GM23338 (cell line): ENCODE results near the gene ADAT1. TPM values are rescaled to one million over a fixed set of nuclear protein-coding genes. Genes with fewer than 3 reads are reported as not detected.

ENCODE experiments used
- ATAC-seq: fragments of 200-7000 bp; cut with Tn5 transposase; 3 replicates; pipeline ENCODE4 v1.9.1; 2020
- DNase-seq: peaks from one replicate; pipeline ENCODE4 v3.0.0-alpha.2; 2015; ENCODE audit warnings: low spot score
- H2AFZ ChIP-seq: fragments of 200-600 bp; sonication (generic); 2 replicates; pipeline ENCODE4 v1.8.0; 2016; ENCODE audit warnings: antibody characterized with exemption, mild to moderate bottlenecking, moderate library complexity
- H3F3A ChIP-seq: fragments of 200-600 bp; sonication (generic); replicated peaks from 2 replicates; pipeline ENCODE4 v1.8.0; 2017; ENCODE audit warnings: antibody characterized with exemption, mixed run types, low read depth
- H3K27ac ChIP-seq: fragments of 200-600 bp; sonication (generic); 2 replicates; pipeline ENCODE4 v1.6.1; 2016; ENCODE audit warnings: low read depth
- H3K27me3 ChIP-seq: fragments of 200-600 bp; sonication (generic); 2 replicates; pipeline ENCODE4 v1.8.0; 2016; ENCODE audit warnings: mild to moderate bottlenecking, mixed run types, moderate library complexity; ENCODE audit not compliant: insufficient read depth
- H3K36me3 ChIP-seq: fragments of 200-600 bp; sonication (generic); 2 replicates; pipeline ENCODE4 v1.8.0; 2016; ENCODE audit warnings: mild to moderate bottlenecking; ENCODE audit not compliant: insufficient read depth
- H3K4me1 ChIP-seq: fragments of 200-600 bp; sonication (generic); 2 replicates; pipeline ENCODE4 v1.8.0; 2016; ENCODE audit warnings: mild to moderate bottlenecking, moderate library complexity; ENCODE audit not compliant: insufficient read depth
- H3K4me2 ChIP-seq: fragments of 200-600 bp; sonication (generic); 2 replicates; pipeline ENCODE4 v1.7.1; 2017; ENCODE audit warnings: mixed run types
- H3K4me3 ChIP-seq: fragments of 200-600 bp; sonication (generic); 2 replicates; pipeline ENCODE4 v1.6.1; 2016; ENCODE audit warnings: mixed run types
- H3K79me2 ChIP-seq: fragments of 200-600 bp; sonication (generic); replicated peaks from 2 replicates; pipeline ENCODE4 v1.8.0; 2017; ENCODE audit warnings: mild to moderate bottlenecking; ENCODE audit not compliant: insufficient read depth
- H3K9me2 ChIP-seq: fragments of 200-600 bp; sonication (generic); 2 replicates; pipeline ENCODE4 v1.8.0; 2017; ENCODE audit not compliant: insufficient read depth
- H4K20me1 ChIP-seq: fragments of 200-600 bp; sonication (generic); replicated peaks from 2 replicates; pipeline ENCODE4 v1.8.0; 2017; ENCODE audit warnings: mild to moderate bottlenecking; ENCODE audit not compliant: insufficient read depth
- H3K27ac Mint-ChIP-seq: 2 replicates; pipeline ENCODE4 v1.8.0; 2020; ENCODE audit warnings: inconsistent platforms, mild to moderate bottlenecking, moderate library complexity, mixed read lengths
- H3K27me3 Mint-ChIP-seq: 3 replicates; pipeline ENCODE4 v1.8.0; 2022; ENCODE audit warnings: low read depth, mild to moderate bottlenecking, moderate library complexity, mixed read lengths, inconsistent platforms; ENCODE audit not compliant: insufficient read depth, poor library complexity
- H3K36me3 Mint-ChIP-seq: 3 replicates; pipeline ENCODE4 v1.8.0; 2021; ENCODE audit warnings: low read depth, mild to moderate bottlenecking, inconsistent platforms, moderate library complexity, mixed read lengths
- H3K4me1 Mint-ChIP-seq: 3 replicates; pipeline ENCODE4 v1.8.0; 2020; ENCODE audit warnings: mild to moderate bottlenecking, inconsistent platforms, mixed read lengths
- H3K4me3 Mint-ChIP-seq: 3 replicates; pipeline ENCODE4 v1.8.0; 2021; ENCODE audit warnings: moderate library complexity, mild to moderate bottlenecking, inconsistent platforms, mixed read lengths
- H3K9me3 Mint-ChIP-seq: 3 replicates; pipeline ENCODE4 v1.8.0; 2020; ENCODE audit warnings: moderate library complexity, mild to moderate bottlenecking, inconsistent platforms, mixed read lengths
- CREB1 ChIP-seq: fragments of 250-450 bp; sonication (Bioruptor Pico); IDR thresholded peaks from 2 replicates; pipeline ENCODE4 v1.5.0; 2020; ENCODE audit warnings: low read depth, mild to moderate bottlenecking, moderate library complexity
- EZH2 ChIP-seq: fragments of 200-600 bp; sonication (generic); IDR thresholded peaks from one replicate; pipeline ENCODE4 v1.8.0; 2017; ENCODE audit warnings: antibody characterized with exemption, mild to moderate bottlenecking, low read depth; ENCODE audit not compliant: unreplicated experiment
- EZH2phosphoT487 ChIP-seq: fragments of 200-600 bp; sonication (generic); IDR thresholded peaks from one replicate; pipeline ENCODE4 v1.8.1; 2018; ENCODE audit warnings: antibody characterized with exemption; ENCODE audit not compliant: unreplicated experiment
- JUNB ChIP-seq: IDR thresholded peaks from one replicate; pipeline ENCODE4 v1.6.1; 2016; ENCODE audit warnings: antibody characterized with exemption; ENCODE audit not compliant: unreplicated experiment
- NANOG ChIP-seq: IDR thresholded peaks from 2 replicates; pipeline ENCODE4 v1.6.1; 2016; ENCODE audit warnings: antibody characterized with exemption, borderline replicate concordance
- POLR2AphosphoS5 ChIP-seq: IDR thresholded peaks from 2 replicates; pipeline ENCODE4 v1.6.1; 2016; ENCODE audit warnings: antibody characterized with exemption, low read depth
- STAT1 ChIP-seq: IDR thresholded peaks from one replicate; pipeline ENCODE4 v1.6.1; 2016; ENCODE audit warnings: antibody characterized with exemption; ENCODE audit not compliant: unreplicated experiment
- ZNF114 ChIP-seq: fragments of 250-450 bp; sonication (Bioruptor Pico); IDR thresholded peaks from 2 replicates; pipeline ENCODE4 v1.5.0; 2020; ENCODE audit warnings: mild to moderate bottlenecking, moderate library complexity
- ZNF331 ChIP-seq: fragments of 250-450 bp; sonication (Bioruptor Pico); IDR thresholded peaks from 2 replicates; pipeline ENCODE4 v1.5.0; 2020; ENCODE audit warnings: low read depth, mild to moderate bottlenecking, moderate library complexity
- polyA plus RNA-seq: library from polyadenylated mRNA; unstranded; fragments of >200 nt; fragmentation: Nextera tagmentation; extraction: Ambion mirVana; gene quantifications from 2 replicates; pipeline ENCODE4 v1.2.1, GENCODE V29; 2016
- total RNA-seq: library from RNA; depleted of rRNA; stranded (reverse); fragments of >200 nt; shearing (Covaris generic); gene quantifications from 2 replicates; pipeline ENCODE4 v1.2.3, GENCODE V29; 2014
- TF ChIP-seq, protein P1 (sequence below): IDR thresholded peaks from one replicate; pipeline ENCODE4 v1.6.1; 2018; ENCODE audit warnings: antibody characterized with exemption; ENCODE audit not compliant: unreplicated experiment
- TF ChIP-seq, protein P2 (sequence below): fragments of 250-450 bp; sonication (Bioruptor Pico); IDR thresholded peaks from 2 replicates; pipeline ENCODE4 v1.5.0; 2020; ENCODE audit warnings: mild to moderate bottlenecking, moderate library complexity
- TF ChIP-seq, protein P3 (sequence below), 2 experiments: fragments of 200-600 bp in 1 of 2; sonication (generic) in 1 of 2; conservative IDR thresholded peaks; 2 replicates each; pipeline versions ENCODE4 v1.5.1 to v1.6.1; 2016 to 2017; ENCODE audit warnings: antibody characterized with exemption in 2 of 2, low read depth in 2 of 2, mild to moderate bottlenecking in 2 of 2, moderate library complexity in 1 of 2
- TF ChIP-seq, protein P4 (sequence below): IDR thresholded peaks from 2 replicates; pipeline ENCODE4 v1.6.1; 2016; ENCODE audit warnings: antibody characterized with exemption

ADAT1 gene
- total and polyA plus RNA-seq, 2 experiments from 2014 or later: 17.4 to 53.6 TPM

DNA sequence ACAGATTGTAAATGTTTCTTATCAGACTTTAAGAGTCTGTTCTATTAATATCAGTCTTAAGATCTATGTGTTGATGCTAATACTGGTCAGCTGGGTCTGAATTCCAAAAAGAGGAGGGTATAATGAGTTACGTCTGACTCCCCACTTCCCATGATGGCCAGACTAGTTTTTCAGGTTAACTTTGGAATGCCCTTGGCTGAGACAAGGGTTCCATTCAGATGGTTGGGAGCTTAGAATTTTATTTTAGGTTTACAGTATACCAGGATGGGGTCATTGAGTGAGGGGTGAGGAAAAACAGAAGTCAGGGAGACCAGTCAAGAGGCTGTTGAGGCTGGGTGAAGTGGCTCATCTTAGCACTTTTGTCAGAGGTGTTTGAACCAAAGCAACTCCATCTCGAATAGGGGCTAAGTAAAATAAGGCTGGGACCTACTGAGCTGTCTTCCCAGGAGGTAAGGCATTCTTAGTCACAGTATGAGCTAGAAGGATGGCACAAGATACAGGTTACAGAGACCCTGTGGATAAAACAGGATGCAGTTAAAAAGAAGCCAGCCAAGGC, 64.2 kb downstream of the ADAT1 start:
- TF ChIP-seq NANOG (no peak), CREB1 (CRISPR knock-in tag) (no peak), JUNB (no peak), ZNF331 (CRISPR knock-in tag) (no peak), EZH2 (no peak), EZH2phosphoT487 (no peak), ZNF114 (CRISPR knock-in tag) (no peak), POLR2AphosphoS5 (no peak), STAT1 (no peak)
- TF ChIP-seq, protein P1, sequence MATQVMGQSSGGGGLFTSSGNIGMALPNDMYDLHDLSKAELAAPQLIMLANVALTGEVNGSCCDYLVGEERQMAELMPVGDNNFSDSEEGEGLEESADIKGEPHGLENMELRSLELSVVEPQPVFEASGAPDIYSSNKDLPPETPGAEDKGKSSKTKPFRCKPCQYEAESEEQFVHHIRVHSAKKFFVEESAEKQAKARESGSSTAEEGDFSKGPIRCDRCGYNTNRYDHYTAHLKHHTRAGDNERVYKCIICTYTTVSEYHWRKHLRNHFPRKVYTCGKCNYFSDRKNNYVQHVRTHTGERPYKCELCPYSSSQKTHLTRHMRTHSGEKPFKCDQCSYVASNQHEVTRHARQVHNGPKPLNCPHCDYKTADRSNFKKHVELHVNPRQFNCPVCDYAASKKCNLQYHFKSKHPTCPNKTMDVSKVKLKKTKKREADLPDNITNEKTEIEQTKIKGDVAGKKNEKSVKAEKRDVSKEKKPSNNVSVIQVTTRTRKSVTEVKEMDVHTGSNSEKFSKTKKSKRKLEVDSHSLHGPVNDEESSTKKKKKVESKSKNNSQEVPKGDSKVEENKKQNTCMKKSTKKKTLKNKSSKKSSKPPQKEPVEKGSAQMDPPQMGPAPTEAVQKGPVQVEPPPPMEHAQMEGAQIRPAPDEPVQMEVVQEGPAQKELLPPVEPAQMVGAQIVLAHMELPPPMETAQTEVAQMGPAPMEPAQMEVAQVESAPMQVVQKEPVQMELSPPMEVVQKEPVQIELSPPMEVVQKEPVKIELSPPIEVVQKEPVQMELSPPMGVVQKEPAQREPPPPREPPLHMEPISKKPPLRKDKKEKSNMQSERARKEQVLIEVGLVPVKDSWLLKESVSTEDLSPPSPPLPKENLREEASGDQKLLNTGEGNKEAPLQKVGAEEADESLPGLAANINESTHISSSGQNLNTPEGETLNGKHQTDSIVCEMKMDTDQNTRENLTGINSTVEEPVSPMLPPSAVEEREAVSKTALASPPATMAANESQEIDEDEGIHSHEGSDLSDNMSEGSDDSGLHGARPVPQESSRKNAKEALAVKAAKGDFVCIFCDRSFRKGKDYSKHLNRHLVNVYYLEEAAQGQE: no peak
- TF ChIP-seq, protein P2, sequence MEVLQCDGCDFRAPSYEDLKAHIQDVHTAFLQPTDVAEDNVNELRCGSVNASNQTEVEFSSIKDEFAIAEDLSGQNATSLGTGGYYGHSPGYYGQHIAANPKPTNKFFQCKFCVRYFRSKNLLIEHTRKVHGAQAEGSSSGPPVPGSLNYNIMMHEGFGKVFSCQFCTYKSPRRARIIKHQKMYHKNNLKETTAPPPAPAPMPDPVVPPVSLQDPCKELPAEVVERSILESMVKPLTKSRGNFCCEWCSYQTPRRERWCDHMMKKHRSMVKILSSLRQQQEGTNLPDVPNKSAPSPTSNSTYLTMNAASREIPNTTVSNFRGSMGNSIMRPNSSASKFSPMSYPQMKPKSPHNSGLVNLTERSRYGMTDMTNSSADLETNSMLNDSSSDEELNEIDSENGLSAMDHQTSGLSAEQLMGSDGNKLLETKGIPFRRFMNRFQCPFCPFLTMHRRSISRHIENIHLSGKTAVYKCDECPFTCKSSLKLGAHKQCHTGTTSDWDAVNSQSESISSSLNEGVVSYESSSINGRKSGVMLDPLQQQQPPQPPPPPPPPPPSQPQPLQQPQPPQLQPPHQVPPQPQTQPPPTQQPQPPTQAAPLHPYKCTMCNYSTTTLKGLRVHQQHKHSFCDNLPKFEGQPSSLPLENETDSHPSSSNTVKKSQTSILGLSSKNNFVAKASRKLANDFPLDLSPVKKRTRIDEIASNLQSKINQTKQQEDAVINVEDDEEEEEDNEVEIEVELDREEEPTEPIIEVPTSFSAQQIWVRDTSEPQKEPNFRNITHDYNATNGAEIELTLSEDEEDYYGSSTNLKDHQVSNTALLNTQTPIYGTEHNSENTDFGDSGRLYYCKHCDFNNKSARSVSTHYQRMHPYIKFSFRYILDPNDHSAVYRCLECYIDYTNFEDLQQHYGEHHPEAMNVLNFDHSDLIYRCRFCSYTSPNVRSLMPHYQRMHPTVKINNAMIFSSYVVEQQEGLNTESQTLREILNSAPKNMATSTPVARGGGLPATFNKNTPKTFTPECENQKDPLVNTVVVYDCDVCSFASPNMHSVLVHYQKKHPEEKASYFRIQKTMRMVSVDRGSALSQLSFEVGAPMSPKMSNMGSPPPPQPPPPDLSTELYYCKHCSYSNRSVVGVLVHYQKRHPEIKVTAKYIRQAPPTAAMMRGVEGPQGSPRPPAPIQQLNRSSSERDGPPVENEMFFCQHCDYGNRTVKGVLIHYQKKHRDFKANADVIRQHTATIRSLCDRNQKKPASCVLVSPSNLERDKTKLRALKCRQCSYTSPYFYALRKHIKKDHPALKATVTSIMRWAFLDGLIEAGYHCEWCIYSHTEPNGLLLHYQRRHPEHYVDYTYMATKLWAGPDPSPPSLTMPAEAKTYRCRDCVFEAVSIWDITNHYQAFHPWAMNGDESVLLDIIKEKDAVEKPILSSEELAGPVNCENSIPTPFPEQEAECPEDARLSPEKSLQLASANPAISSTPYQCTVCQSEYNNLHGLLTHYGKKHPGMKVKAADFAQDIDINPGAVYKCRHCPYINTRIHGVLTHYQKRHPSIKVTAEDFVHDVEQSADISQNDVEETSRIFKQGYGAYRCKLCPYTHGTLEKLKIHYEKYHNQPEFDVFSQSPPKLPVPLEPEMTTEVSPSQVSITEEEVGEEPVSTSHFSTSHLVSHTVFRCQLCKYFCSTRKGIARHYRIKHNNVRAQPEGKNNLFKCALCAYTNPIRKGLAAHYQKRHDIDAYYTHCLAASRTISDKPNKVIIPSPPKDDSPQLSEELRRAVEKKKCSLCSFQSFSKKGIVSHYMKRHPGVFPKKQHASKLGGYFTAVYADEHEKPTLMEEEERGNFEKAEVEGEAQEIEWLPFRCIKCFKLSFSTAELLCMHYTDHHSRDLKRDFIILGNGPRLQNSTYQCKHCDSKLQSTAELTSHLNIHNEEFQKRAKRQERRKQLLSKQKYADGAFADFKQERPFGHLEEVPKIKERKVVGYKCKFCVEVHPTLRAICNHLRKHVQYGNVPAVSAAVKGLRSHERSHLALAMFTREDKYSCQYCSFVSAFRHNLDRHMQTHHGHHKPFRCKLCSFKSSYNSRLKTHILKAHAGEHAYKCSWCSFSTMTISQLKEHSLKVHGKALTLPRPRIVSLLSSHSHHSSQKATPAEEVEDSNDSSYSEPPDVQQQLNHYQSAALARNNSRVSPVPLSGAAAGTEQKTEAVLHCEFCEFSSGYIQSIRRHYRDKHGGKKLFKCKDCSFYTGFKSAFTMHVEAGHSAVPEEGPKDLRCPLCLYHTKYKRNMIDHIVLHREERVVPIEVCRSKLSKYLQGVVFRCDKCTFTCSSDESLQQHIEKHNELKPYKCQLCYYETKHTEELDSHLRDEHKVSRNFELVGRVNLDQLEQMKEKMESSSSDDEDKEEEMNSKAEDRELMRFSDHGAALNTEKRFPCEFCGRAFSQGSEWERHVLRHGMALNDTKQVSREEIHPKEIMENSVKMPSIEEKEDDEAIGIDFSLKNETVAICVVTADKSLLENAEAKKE (CRISPR knock-in tag): no peak
- TF ChIP-seq, protein P3, sequence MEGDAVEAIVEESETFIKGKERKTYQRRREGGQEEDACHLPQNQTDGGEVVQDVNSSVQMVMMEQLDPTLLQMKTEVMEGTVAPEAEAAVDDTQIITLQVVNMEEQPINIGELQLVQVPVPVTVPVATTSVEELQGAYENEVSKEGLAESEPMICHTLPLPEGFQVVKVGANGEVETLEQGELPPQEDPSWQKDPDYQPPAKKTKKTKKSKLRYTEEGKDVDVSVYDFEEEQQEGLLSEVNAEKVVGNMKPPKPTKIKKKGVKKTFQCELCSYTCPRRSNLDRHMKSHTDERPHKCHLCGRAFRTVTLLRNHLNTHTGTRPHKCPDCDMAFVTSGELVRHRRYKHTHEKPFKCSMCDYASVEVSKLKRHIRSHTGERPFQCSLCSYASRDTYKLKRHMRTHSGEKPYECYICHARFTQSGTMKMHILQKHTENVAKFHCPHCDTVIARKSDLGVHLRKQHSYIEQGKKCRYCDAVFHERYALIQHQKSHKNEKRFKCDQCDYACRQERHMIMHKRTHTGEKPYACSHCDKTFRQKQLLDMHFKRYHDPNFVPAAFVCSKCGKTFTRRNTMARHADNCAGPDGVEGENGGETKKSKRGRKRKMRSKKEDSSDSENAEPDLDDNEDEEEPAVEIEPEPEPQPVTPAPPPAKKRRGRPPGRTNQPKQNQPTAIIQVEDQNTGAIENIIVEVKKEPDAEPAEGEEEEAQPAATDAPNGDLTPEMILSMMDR (conservative IDR thresholded peaks at IDR 0.05; ENCODE audit: low read depth in 2 of 2): no peak
- TF ChIP-seq, protein P4, sequence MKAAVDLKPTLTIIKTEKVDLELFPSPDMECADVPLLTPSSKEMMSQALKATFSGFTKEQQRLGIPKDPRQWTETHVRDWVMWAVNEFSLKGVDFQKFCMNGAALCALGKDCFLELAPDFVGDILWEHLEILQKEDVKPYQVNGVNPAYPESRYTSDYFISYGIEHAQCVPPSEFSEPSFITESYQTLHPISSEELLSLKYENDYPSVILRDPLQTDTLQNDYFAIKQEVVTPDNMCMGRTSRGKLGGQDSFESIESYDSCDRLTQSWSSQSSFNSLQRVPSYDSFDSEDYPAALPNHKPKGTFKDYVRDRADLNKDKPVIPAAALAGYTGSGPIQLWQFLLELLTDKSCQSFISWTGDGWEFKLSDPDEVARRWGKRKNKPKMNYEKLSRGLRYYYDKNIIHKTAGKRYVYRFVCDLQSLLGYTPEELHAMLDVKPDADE: no peak
- Mint-ChIP-seq H3K4me3 (no peak overlapping the region; the same call in 2 of the 3 replicates), H3K36me3 (no peaks in the 10 kb centered on the region), H3K9me3 (no peaks in the 10 kb centered on the region), H3K27ac (peak overlapping the region; percentile 77), H3K27me3 (peaks cover 11% of the 10 kb centered on the region), H3K4me1 (peaks cover 27% of the 10 kb centered on the region)
- DNase-seq (no peak), ATAC-seq (no peak)
- Histone ChIP-seq H3K4me2 (peak overlapping the region; percentile 60), H3K36me3 (no peaks in the 10 kb centered on the region), H3K27me3 (no peaks in the 10 kb centered on the region), H3K4me1 (peaks cover 26% of the 10 kb centered on the region), H3K9me2 (no peaks in the 10 kb centered on the region), H3K79me2 (no peaks in the 10 kb centered on the region; the same call in 1 of the 2 replicates), H2AFZ (no peak overlapping the region), H4K20me1 (no peaks in the 10 kb centered on the region), H3F3A (no peaks in the 10 kb centered on the region), H3K27ac (no peak overlapping the region), H3K4me3 (no peak overlapping the region)
